PFSK-1 (cell line): ENCODE results near the gene FAM180A.

Source experiments
- FOXP2 ChIP-seq: optimal IDR thresholded peaks from 2 replicates; pipeline ENCODE3; 2011; ENCODE audit warnings: borderline replicate concordance, control low read depth, inconsistent platforms; ENCODE audit not compliant: insufficient read depth; ENCODE audit errors: extremely low read length, extremely low read depth
- POLR2AphosphoS5 ChIP-seq: IDR thresholded peaks from 2 replicates; pipeline ENCODE4 v1.6.1; 2012; ENCODE audit warnings: low read depth, mild to moderate bottlenecking, control low read depth, low read length, moderate library complexity
- REST ChIP-seq, 2 experiments: IDR thresholded peaks; 2 replicates each; pipeline versions ENCODE4 v1.6.1 to v1.8.0; 2011 to 2012; ENCODE audit warnings: low read depth in 2 of 2, low read length in 2 of 2, control low read depth in 1 of 2, inconsistent platforms in 1 of 2, mild to moderate bottlenecking in 1 of 2, moderate library complexity in 1 of 2; ENCODE audit not compliant: insufficient read depth in 1 of 2
- SIN3A ChIP-seq: IDR thresholded peaks from 2 replicates; pipeline ENCODE4 v1.6.1; 2012; ENCODE audit warnings: mild to moderate bottlenecking, low read length, moderate library complexity, borderline replicate concordance; ENCODE audit not compliant: insufficient read depth
- TAF1 ChIP-seq: IDR thresholded peaks from 2 replicates; pipeline ENCODE4 v1.6.1; 2012; ENCODE audit warnings: low read length, control low read depth, borderline replicate concordance; ENCODE audit not compliant: insufficient read depth

Gene FAM180A

GRCh38 chr7:135769005-135769802 lies 20.6 kb upstream of the FAM180A start:
- TF ChIP-seq SIN3A (no peak), REST (IDR thresholded peaks at IDR 0.05; ENCODE audit: insufficient read depth in 1 of 2, low read depth in 2 of 2, low read length in 2 of 2) (no peak)

DNA sequence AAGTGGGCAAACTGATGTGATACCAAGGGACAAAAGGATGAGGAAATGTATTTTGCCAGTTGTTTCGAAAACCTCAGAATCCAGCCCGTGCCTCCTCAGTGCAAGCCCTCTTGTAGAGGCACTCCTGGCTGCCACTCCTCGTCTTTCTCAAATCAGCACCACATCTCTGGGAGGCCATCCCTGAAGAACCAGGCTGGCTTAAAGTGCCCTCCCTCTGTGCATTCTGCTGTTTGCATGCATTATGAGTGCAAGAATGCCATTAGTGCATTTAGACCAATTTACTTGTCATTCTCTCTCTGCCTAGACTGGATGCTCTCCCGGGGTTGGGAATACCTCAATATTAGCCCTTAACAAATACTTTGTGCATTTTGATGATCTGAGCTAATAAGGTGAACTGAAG lies 19.9 kb upstream of the FAM180A start:
- TF ChIP-seq TAF1 (no peak), FOXP2 (no peak), POLR2AphosphoS5 (no peak), REST (IDR thresholded peaks at IDR 0.05; ENCODE audit: insufficient read depth in 1 of 2, low read depth in 2 of 2, low read length in 2 of 2) (no peak), SIN3A (no peak)

- TF ChIP-seq POLR2AphosphoS5 (no peak), TAF1 (no peak), REST (IDR thresholded peaks at IDR 0.05; ENCODE audit: insufficient read depth in 1 of 2, low read depth in 2 of 2, low read length in 2 of 2) (no peak), FOXP2 (no peak), SIN3A (no peak)
These were observed 19.5 kb upstream of the FAM180A start for GRCh38 chr7:135768064-135768463.

- TF ChIP-seq SIN3A (no peak), REST (IDR thresholded peaks at IDR 0.05; ENCODE audit: insufficient read depth in 1 of 2, low read depth in 2 of 2, low read length in 2 of 2) (no peak), FOXP2 (no peak), POLR2AphosphoS5 (no peak), TAF1 (no peak)
These were observed 14.6 kb upstream of the FAM180A start for GRCh38 chr7:135763261-135763660.
